Activated T-cell treated with anti-CD3 and anti-CD28 coated beads, Interleukin-2, amount 50 U/mL, for 24 hours (primary cell): ENCODE data around the gene SLC9A3.
"Not testable (repeated sequence)": the region's sequence is repeated elsewhere in the genome, so short reads cannot be mapped to it uniquely, and the experiment has no call there.

Experiments used
- DNase-seq: peaks from one replicate; pipeline ENCODE4 v3.0.0-alpha.2; 2020
- H3K27ac Mint-ChIP-seq: 2 replicates; pipeline ENCODE4 v1.8.0; 2020; ENCODE audit warnings: mild to moderate bottlenecking, mixed read lengths
- H3K27me3 Mint-ChIP-seq: 2 replicates; pipeline ENCODE4 v1.8.0; 2020; ENCODE audit warnings: mixed read lengths
- H3K36me3 Mint-ChIP-seq: 2 replicates; pipeline ENCODE4 v1.8.0; 2020; ENCODE audit warnings: low read depth, mixed read lengths
- H3K4me1 Mint-ChIP-seq: 2 replicates; pipeline ENCODE4 v1.8.0; 2020; ENCODE audit warnings: low read depth, mixed read lengths
- H3K4me3 Mint-ChIP-seq: 2 replicates; pipeline ENCODE4 v1.8.0; 2020; ENCODE audit warnings: mild to moderate bottlenecking, moderate library complexity, mixed read lengths
- H3K9me3 Mint-ChIP-seq: 2 replicates; pipeline ENCODE4 v1.8.0; 2020; ENCODE audit warnings: mixed read lengths

SLC9A3 gene

GRCh38 chr5:561408-561807 is 37.2 kb upstream of the SLC9A3 start:
- Mint-ChIP-seq H3K27ac (no peak overlapping the region), H3K4me1 (no peaks in the 10 kb centered on the region), H3K9me3 (no peaks in the 10 kb centered on the region), H3K27me3 (peaks cover 32% of the 10 kb centered on the region), H3K4me3 (no peak overlapping the region), H3K36me3 (no peaks in the 10 kb centered on the region)
- DNase-seq, result no peak

DNA sequence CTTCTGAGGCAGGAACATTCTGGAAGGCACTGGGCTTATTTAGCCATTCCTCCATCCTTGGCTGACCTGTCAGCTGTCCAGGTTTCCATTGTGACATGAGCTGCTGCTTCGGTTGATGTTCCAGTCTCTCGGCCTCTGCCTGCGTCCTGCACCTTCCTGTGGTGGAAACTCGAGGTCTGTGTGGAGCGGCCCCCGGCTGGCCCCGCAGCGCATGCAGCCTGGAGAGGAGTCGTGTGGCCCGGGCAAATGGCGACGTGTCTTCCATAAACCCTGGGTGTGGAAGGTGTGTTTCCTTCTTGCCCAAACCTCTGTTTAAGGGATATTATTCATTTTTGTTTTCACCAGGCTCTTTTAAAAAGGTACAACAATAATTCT is 36.5 kb upstream of the SLC9A3 start:
- no peak for DNase-seq
- Mint-ChIP-seq H3K9me3 (no peaks in the 10 kb centered on the region), H3K27ac (no peak overlapping the region), H3K4me3 (no peak overlapping the region), H3K27me3 (peaks cover 27% of the 10 kb centered on the region), H3K36me3 (no peaks in the 10 kb centered on the region), H3K4me1 (no peaks in the 10 kb centered on the region)

DNA sequence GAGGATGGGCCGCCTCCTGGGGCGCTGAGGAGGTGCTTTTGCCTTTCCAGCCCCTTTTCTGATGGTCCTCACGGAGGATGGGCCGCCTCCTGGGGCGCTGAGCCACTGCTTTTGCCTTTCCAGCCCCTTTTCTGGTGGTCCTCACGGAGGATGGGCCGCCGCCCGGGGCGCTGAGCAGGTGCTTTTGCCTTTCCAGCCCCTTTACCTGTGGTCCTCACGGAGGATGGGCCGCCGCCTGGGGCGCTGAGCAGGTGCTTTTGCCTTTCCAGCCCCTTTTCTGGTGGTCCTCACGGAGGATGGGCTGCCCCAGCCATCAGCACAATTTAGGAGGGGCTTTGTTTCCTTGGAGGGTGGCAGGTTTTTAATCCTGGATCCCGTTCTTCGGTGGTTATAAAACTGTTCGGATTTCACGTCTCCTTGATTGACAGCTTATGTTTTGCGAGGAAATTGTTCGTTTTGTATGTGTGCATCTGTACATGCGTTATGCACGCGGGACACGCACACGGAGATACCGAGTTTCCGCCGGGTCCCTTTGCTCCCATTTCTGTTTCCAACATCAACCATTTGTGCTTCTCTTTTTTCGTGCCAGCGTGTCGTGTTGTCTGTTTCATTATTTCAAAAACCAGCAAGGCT is 34.7 kb upstream of the SLC9A3 start:
- Mint-ChIP-seq H3K4me1 (no peaks in the 10 kb centered on the region), H3K27ac (no peak overlapping the region), H3K27me3 (peaks cover 26% of the 10 kb centered on the region), H3K9me3 (no peaks in the 10 kb centered on the region), H3K4me3 (no peak overlapping the region), H3K36me3 (no peaks in the 10 kb centered on the region)
- no peak for DNase-seq

DNA sequence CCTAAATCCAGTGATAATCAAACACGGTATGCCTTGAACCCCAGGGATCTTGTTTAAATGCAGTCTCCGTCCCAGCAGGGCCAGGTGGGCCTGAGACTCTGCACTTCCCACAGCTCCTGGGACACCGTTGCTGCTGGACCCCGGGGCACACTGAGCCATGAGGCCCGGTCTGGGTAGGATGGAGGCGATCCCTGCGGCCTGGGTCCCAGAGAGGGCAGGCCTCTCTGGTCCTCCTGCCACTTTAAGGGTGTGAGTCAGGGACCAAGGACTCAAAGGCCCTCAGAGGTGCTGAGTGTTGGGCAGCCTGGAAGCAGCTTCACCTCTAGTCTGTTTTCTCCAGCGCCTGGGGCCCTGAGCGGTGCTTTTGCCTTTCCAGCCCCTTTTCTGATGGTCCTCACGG is 34.1 kb upstream of the SLC9A3 start:
- Mint-ChIP-seq H3K4me3 (no peak overlapping the region), H3K27ac (no peak overlapping the region), H3K4me1 (no peaks in the 10 kb centered on the region), H3K27me3 (peaks cover 26% of the 10 kb centered on the region), H3K9me3 (no peaks in the 10 kb centered on the region), H3K36me3 (no peaks in the 10 kb centered on the region)
- DNase-seq, result no peak

GRCh38 chr5:557917-558316 is 33.7 kb upstream of the SLC9A3 start:
- H3K27me3 Mint-ChIP-seq, result peaks cover 26% of the 10 kb centered on the region
- H3K4me1 Mint-ChIP-seq, result not testable (repeated sequence)

DNA sequence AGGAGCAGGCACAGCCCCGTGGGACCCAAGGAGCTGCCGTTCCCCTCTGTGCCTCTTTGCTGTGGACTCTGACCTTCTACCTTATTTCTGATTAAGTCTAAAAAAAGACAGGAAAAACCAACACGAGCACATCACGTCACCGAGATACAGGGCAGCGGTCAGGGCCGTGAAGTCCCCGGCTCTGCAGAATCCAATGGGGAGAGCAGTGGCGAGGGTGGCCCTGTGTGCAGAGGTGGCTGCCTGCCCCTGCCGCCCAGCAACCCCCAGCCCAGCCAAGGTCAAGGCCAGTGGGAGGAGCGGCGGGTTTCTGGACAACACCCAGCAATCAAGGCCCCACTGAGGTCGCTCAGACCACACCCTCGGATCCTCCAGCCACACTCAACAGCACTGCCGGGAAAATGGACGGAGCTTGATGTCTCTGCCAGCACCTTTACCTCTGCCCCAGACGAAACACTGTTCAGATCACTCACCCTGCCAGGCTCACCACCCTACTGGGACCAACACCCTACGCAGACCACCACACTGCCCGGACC is 32.7 kb upstream of the SLC9A3 start:
- no peaks in the 10 kb centered on the region for H3K36me3 Mint-ChIP-seq
- no peaks in the 10 kb centered on the region for H3K4me1 Mint-ChIP-seq
- H3K9me3 Mint-ChIP-seq, result no peaks in the 10 kb centered on the region
- no peak overlapping the region for H3K4me3 Mint-ChIP-seq
- DNase-seq, result peak; percentile 17
- no peak overlapping the region for H3K27ac Mint-ChIP-seq
- peaks cover 26% of the 10 kb centered on the region for H3K27me3 Mint-ChIP-seq

More at GRCh38 chr5:557917-558316, 33.7 kb upstream of the SLC9A3 start:
- H3K9me3 Mint-ChIP-seq, H3K4me3 Mint-ChIP-seq, H3K27ac Mint-ChIP-seq, DNase-seq, H3K36me3 Mint-ChIP-seq: not testable (repeated sequence)

GRCh38 chr5:555058-555623 is 30.9 kb upstream of the SLC9A3 start:
- no peaks in the 10 kb centered on the region for H3K4me1 Mint-ChIP-seq
- no peaks in the 10 kb centered on the region for H3K36me3 Mint-ChIP-seq
- no peaks in the 10 kb centered on the region for H3K9me3 Mint-ChIP-seq
- no peak overlapping the region for H3K4me3 Mint-ChIP-seq
- peaks cover 21% of the 10 kb centered on the region for H3K27me3 Mint-ChIP-seq
- peak; percentile 29 for DNase-seq
- no peak overlapping the region for H3K27ac Mint-ChIP-seq

- H3K27ac Mint-ChIP-seq, result no peak overlapping the region
- H3K36me3 Mint-ChIP-seq, result no peaks in the 10 kb centered on the region
- H3K4me3 Mint-ChIP-seq, result no peak overlapping the region
- H3K9me3 Mint-ChIP-seq, result no peaks in the 10 kb centered on the region
- DNase-seq, result no peak
- H3K27me3 Mint-ChIP-seq, result peaks cover 25% of the 10 kb centered on the region
- no peaks in the 10 kb centered on the region for H3K4me1 Mint-ChIP-seq
These were observed 30.2 kb upstream of the SLC9A3 start for GRCh38 chr5:554284-554988.

DNA sequence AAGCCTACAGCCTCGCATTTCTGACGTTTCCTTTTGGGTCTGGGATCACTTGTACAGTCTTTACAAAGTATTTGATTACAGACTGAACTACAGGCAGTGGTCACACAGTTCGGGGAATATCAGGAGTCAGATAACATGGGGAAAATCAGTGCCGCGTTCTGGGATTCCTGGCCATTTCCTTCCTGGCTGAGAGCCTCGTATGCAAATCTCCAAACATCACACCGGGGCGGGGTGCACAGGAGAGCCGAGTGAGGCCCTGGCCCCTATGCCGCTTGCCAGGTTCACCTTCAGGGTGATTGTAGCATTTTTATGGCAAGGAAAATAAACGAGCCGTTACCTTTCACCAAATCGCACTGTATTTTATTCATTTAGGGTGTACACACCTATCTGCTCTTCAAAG is 29.6 kb upstream of the SLC9A3 start:
- peak; percentile 26 for DNase-seq
- Mint-ChIP-seq H3K27me3 (peaks cover 26% of the 10 kb centered on the region), H3K27ac (no peak overlapping the region), H3K36me3 (no peaks in the 10 kb centered on the region), H3K9me3 (no peaks in the 10 kb centered on the region), H3K4me1 (no peaks in the 10 kb centered on the region), H3K4me3 (no peak overlapping the region)

DNA sequence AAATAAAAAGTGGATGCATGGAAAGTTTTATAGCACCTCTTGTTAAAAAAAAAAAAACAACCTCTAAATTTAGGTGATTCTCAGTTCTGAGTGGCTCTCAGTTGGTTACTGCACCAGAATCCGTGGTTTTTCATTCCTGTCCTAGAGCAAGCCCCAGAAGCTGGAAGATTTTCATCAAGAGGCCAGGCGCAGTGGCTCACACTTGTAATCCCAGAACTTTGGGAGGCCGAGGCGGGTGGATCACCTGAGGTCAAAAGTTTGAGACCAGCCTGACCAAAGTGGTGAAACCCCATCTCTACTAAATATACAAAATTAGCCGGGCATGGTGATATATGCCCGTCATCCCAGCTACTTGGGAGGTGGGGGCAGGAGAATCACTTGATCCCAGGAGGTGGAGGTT is 27.2 kb upstream of the SLC9A3 start:
- H3K27me3 Mint-ChIP-seq, result peaks cover 29% of the 10 kb centered on the region
- H3K9me3 Mint-ChIP-seq, result no peaks in the 10 kb centered on the region
- no peaks in the 10 kb centered on the region for H3K36me3 Mint-ChIP-seq
- H3K4me3 Mint-ChIP-seq, result no peak overlapping the region
- no peak for DNase-seq
- H3K4me1 Mint-ChIP-seq, result no peaks in the 10 kb centered on the region
- H3K27ac Mint-ChIP-seq, result no peak overlapping the region

DNA sequence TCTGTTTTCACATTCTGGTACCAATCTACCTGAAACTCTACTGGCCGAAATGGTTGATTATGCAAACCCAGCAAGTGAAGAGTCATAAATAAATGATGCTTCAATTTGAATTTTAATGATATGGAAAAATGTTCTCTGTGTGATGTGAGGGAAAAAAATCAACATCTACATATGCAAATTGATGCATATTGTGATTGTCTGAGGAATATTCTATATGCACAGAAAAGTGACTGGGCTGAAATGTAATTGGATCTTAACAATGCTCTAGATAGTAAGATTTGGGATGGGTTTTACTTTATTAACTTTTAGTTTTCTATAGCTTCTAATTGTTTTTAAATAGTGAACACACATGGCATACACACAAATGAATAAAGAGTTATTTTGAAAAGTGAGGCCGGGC is 25.0 kb upstream of the SLC9A3 start:
- no peaks in the 10 kb centered on the region for H3K36me3 Mint-ChIP-seq
- H3K27ac Mint-ChIP-seq, result no peak overlapping the region
- H3K27me3 Mint-ChIP-seq, result peaks cover 29% of the 10 kb centered on the region
- DNase-seq, result no peak
- no peak overlapping the region for H3K4me3 Mint-ChIP-seq
- peaks cover 3% of the 10 kb centered on the region for H3K4me1 Mint-ChIP-seq
- no peaks in the 10 kb centered on the region for H3K9me3 Mint-ChIP-seq

- Mint-ChIP-seq H3K27me3 (peaks cover 29% of the 10 kb centered on the region), H3K27ac (no peak overlapping the region)
These were observed 24.0 kb upstream of the SLC9A3 start for GRCh38 chr5:548256-548655.

DNA sequence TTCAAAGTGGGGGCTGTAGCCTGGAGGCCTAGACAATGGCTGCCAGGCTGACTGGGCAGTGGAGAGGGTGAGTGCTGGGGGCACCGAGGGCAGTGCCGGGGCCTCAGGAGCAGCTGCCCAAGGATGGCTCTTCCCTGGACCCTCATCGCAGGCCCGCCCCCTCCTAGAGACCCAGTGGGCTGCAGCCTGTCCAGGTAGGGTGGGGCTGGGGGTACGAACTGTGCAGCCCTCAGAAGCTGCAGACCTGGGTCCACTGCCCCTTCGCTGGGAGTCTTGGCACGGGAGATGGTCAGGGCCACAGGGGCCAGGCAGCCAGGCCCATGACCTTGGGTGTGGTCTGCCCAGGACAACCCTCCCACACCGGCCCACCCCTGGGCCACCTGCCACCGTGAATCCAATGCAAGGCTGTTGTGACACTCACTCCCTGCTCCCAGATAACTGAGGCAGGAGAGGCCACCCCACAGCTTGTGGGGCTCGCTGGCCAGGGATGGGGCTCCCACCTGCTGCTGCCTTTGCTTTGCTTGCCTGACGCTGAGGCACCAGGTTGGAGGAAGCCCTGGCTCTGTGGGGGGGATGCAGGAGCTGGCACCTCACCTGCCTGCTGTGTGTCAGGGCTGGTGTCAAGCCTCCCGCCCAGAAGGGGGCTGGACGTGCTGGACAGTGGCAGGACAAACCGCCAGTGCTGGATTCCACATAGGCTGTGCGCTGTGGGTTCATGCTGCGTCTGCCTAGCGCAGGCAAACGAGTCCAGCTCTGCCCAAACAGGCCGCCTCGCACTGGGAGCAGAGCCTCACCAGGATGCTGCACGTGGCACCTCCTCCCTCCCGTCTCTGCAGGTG is 23.1 kb upstream of the SLC9A3 start:
- Mint-ChIP-seq H3K4me1 (peaks cover 14% of the 10 kb centered on the region), H3K27ac (no peak overlapping the region), H3K36me3 (no peaks in the 10 kb centered on the region), H3K27me3 (peaks cover 29% of the 10 kb centered on the region), H3K9me3 (no peaks in the 10 kb centered on the region), H3K4me3 (no peak overlapping the region)
- no peak for DNase-seq

More at GRCh38 chr5:548256-548655, 24.0 kb upstream of the SLC9A3 start:
- Mint-ChIP-seq H3K9me3 (no peaks in the 10 kb centered on the region), H3K4me1 (peaks cover 13% of the 10 kb centered on the region), H3K4me3 (no peak overlapping the region), H3K36me3 (no peaks in the 10 kb centered on the region)
- DNase-seq, result peak; percentile 13

DNA sequence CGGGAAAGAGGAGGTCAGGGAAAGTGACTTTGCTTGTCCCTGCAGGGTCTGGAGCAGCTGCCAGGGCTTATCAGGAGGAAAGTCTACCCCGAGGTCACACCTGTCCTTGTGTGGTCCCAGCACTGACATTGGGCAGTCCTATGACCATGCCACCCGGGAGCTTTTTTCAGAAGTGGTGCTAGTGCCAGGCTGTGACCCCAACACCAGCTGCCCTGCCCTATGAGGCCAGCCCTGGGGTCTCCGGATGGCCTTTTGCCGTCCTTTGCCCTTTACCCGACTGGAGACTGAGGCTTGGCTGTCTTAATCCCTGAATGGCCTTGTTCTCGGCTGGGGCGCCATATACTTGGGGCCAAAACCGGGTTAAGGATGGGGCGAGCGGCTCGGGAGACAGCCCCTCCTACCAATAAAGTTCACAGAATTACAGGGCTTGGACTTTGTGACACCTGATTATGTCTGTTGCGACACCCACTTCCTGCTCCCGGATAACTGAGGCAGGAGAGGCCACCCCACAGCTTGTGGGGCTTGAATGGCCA is 22.2 kb upstream of the SLC9A3 start:
- H3K27ac Mint-ChIP-seq, result no peak overlapping the region
- no peaks in the 10 kb centered on the region for H3K36me3 Mint-ChIP-seq
- DNase-seq, result no peak
- no peaks in the 10 kb centered on the region for H3K9me3 Mint-ChIP-seq
- H3K4me1 Mint-ChIP-seq, result peaks cover 14% of the 10 kb centered on the region
- peaks cover 29% of the 10 kb centered on the region for H3K27me3 Mint-ChIP-seq
- H3K4me3 Mint-ChIP-seq, result no peak overlapping the region
